Measurements from ENCODE around the gene SYN1. TPM values are rescaled to one million over a fixed set of nuclear protein-coding genes. Genes with fewer than 3 reads are reported as not detected.
A peak's percentile ranks its signal among the peaks of the same experiment; 100 is the strongest.

The SYN1 gene
- total and polyA plus RNA-seq, 12 donors = 7.0 to 16.3 (median 12.9) TPM

GRCh38 chrX:47540754-47541538, 78.7 kb downstream of the SYN1 start:
- Histone ChIP-seq H3K36me3 (no peaks in the 10 kb centered on the region), H3K4me1 (peaks cover 0 to 25% (median 9%) of the 10 kb centered on the region in 9 donors), H3K9me3 (no peaks in the 10 kb centered on the region), H3K27me3 (peaks cover 0 to 4% (median 0%) of the 10 kb centered on the region in 7 donors), H3K4me3 (peak overlapping the region in 1 of 10 donors; percentile 12), H3K27ac (peak overlapping the region; percentile 34 to 86 (median 73))
- TF ChIP-seq CTCF (IDR thresholded peaks at IDR 0.05) = peak; percentile 22 to 72 (median 59)
- peak; percentile 93 to 99 (median 99) for ATAC-seq
- intact Hi-C loops (cut with DNase I) = loop anchor here in 3 of 10 donors (2.0 to 10.0 kb wide), 4 partner anchors 20 to 484 kb away; partner anchors contain the start of gene ARAF (in 1 of the 3)
- WGBS, 2 donors = 19 to 21% methylated on average over 15 of the region's 15 CpGs
- peak; percentile 39 to 85 for DNase-seq

- peak in 6 of 8 donors; percentile 4 to 66 (median 44) for ATAC-seq
- no peaks in the 10 kb centered on the region for H3K9me3 ChIP-seq
- intact Hi-C loops (cut with DNase I) = loop anchor here in 3 of 10 donors (2.0 to 10.0 kb wide), 4 partner anchors 21 to 485 kb away; partner anchors contain the start of gene ARAF (in 1 of the 3)
These were observed 79.8 kb downstream of the SYN1 start for GRCh38 chrX:47539860-47540259.

GRCh38 chrX:47530049-47530448, 89.6 kb downstream of the SYN1 start:
- Histone ChIP-seq H3K27ac (no peak overlapping the region), H3K4me1 (no peaks in the 10 kb centered on the region), H3K9me3 (no peaks in the 10 kb centered on the region), H3K4me3 (no peak overlapping the region), H3K27me3 (no peaks in the 10 kb centered on the region), H3K36me3 (no peaks in the 10 kb centered on the region)
- DNase-seq (no peak), ATAC-seq (no peak)
- TF ChIP-seq CTCF (IDR thresholded peaks at IDR 0.05) = no peak
- intact Hi-C loops (cut with DNase I) = no loop called here
- WGBS, 2 donors = 96 to 98% methylated on average over 6 of the region's 6 CpGs

More at GRCh38 chrX:47539860-47540259, 79.8 kb downstream of the SYN1 start:
- no peak for DNase-seq
- Histone ChIP-seq H3K4me3 (no peak overlapping the region), H3K4me1 (peaks cover 0 to 25% (median 9%) of the 10 kb centered on the region in 9 donors), H3K27ac (peak overlapping the region in 7 of 10 donors; percentile 37 to 86 (median 82)), H3K27me3 (peaks cover 0 to 4% (median 0%) of the 10 kb centered on the region in 7 donors), H3K36me3 (no peaks in the 10 kb centered on the region)
- TF ChIP-seq CTCF (IDR thresholded peaks at IDR 0.05) = no peak

GRCh38 chrX:47529548-47529947, 90.1 kb downstream of the SYN1 start:
- Histone ChIP-seq H3K4me3 (no peak overlapping the region), H3K9me3 (no peaks in the 10 kb centered on the region), H3K36me3 (no peaks in the 10 kb centered on the region), H3K4me1 (no peaks in the 10 kb centered on the region), H3K27me3 (peaks cover 0 to 3% (median 0%) of the 10 kb centered on the region in 7 donors), H3K27ac (no peak overlapping the region)
- intact Hi-C loops (cut with DNase I) = loop anchor here in 6 of 10 donors (10.0 kb wide), 2 partner anchors 145 to 155 kb away; partner anchors contain the start of gene ZNF157 (in 1 of the 6)
- 92 to 95% methylated on average over 7 to 8 of the region's 8 CpGs for WGBS, 2 donors
- DNase-seq = no peak
- no peak for TF ChIP-seq CTCF (IDR thresholded peaks at IDR 0.05)
- ATAC-seq = no peak
